Panc1 (cell line): Measurements from ENCODE around the gene TMEM258. TPM values are rescaled to one million over a fixed set of nuclear protein-coding genes. Genes with fewer than 3 reads are reported as not detected.

ENCODE experiments used
- ATAC-seq: fragments of 200-7000 bp; cut with Tn5 transposase; 2 replicates; pipeline ENCODE4 v1.9.1; 2020; ENCODE audit warnings: mild to moderate bottlenecking, moderate library complexity
- BruUV-seq: library from RNA; stranded (reverse); fragments of 400-500 nt; replicated peaks from 2 replicates; lab custom pipeline; 2021; lab: Mats Ljungman, UMichigan
- CTCF ChIA-PET: fragments of 300-600 bp; sonication (Branson Sonifier 250); formaldehyde crosslinking; loops from one replicate; lab custom pipeline; 2022; ENCODE audit warnings: antibody characterized with exemption; lab: Charles Lee
- POLR2A ChIA-PET: fragments of 300-600 bp; sonication (Branson Sonifier 250); formaldehyde crosslinking; loops from one replicate; lab custom pipeline; 2022; ENCODE audit warnings: antibody characterized with exemption; lab: Charles Lee
- DNase-seq: peaks from one replicate; pipeline ENCODE4 v3.0.0-alpha.2; 2010; ENCODE audit warnings: low read depth, low spot score
- H3K27ac ChIP-seq: 2 replicates; pipeline ENCODE4 v1.5.1; 2011; ENCODE audit warnings: mild to moderate bottlenecking, low read length, inconsistent platforms
- H3K27me3 ChIP-seq: fragments of 200-500 bp; sonication (Bioruptor generic); 2 replicates; pipeline ENCODE4 v1.6.0; 2014; ENCODE audit warnings: low read length, inconsistent platforms; ENCODE audit not compliant: control insufficient read depth, insufficient read depth
- H3K36me3 ChIP-seq: fragments of 200-500 bp; sonication (Bioruptor generic); 2 replicates; pipeline ENCODE4 v1.5.1; 2014; ENCODE audit warnings: inconsistent platforms, mild to moderate bottlenecking, low read length, moderate library complexity; ENCODE audit not compliant: control insufficient read depth, insufficient read depth
- H3K4me1 ChIP-seq: 2 replicates; pipeline ENCODE4 v1.5.1; 2011; ENCODE audit warnings: inconsistent platforms, mild to moderate bottlenecking, low read length, moderate library complexity; ENCODE audit not compliant: control insufficient read depth, insufficient read depth
- H3K4me3 ChIP-seq, 2 experiments: 2 replicates each; pipeline ENCODE4 v1.5.1; 2011 to 2012; ENCODE audit warnings: low read depth in 2 of 2, low read length in 2 of 2, mild to moderate bottlenecking in 2 of 2, inconsistent platforms in 1 of 2, moderate library complexity in 1 of 2
- H3K9me3 ChIP-seq: fragments of 200-500 bp; sonication (Bioruptor generic); 2 replicates; pipeline ENCODE4 v1.5.1; 2014; ENCODE audit warnings: low read depth, mild to moderate bottlenecking, inconsistent platforms, low read length, moderate library complexity; ENCODE audit not compliant: control insufficient read depth, insufficient read depth
- CTCF ChIP-seq: fragments of 450-650 bp; IDR thresholded peaks from 2 replicates; pipeline ENCODE4 v1.5.1; 2017; ENCODE audit warnings: mild to moderate bottlenecking
- POLR2AphosphoS5 ChIP-seq: IDR thresholded peaks from 2 replicates; pipeline ENCODE4 v1.6.1; 2012; ENCODE audit warnings: mild to moderate bottlenecking, low read depth, low read length, moderate library complexity
- SIN3A ChIP-seq: IDR thresholded peaks from 2 replicates; pipeline ENCODE4 v1.6.1; 2012; ENCODE audit warnings: low read depth, mild to moderate bottlenecking, low read length, moderate library complexity, borderline replicate concordance; ENCODE audit not compliant: insufficient read depth
- TCF7L2 ChIP-seq: IDR thresholded peaks from 2 replicates; pipeline ENCODE4 v1.6.1; 2011; ENCODE audit warnings: mild to moderate bottlenecking, low read depth, low read length, inconsistent platforms
- in situ Hi-C: cut with HindIII; loops from 2 replicates; pipeline ENCODE4 v1.10.0; 2016; ENCODE audit warnings: low sequenced_read_pairs, low pct_unique_long_range_greater_than_20kb
- intact Hi-C: fragments of 100-400 bp; cut with micrococcal nuclease; formaldehyde crosslinking; loops from one replicate; pipeline ENCODE4 v1.10.0; 2022; ENCODE audit not compliant: unreplicated experiment
- total RNA-seq: library from RNA; stranded (reverse); gene quantifications from one replicate; pipeline ENCODE4 v1.2.1, GENCODE V29; 2021; ENCODE audit not compliant: unreplicated experiment
- TF ChIP-seq, protein P1 (sequence below), 2 experiments: IDR thresholded peaks; 2 replicates each; pipeline ENCODE4 v1.6.1; 2011 to 2012; ENCODE audit warnings: low read depth in 2 of 2, control low read depth in 1 of 2, low read length in 1 of 2, mild to moderate bottlenecking in 1 of 2, moderate library complexity in 1 of 2; ENCODE audit not compliant: insufficient read depth in 1 of 2

Gene TMEM258
- total RNA-seq, 1 experiment from 2014 or later, result 139 TPM

GRCh38 chr11:61757213-61757862 is 35.1 kb downstream of the TMEM258 start:
- no peak for TF ChIP-seq SIN3A
- TF ChIP-seq POLR2AphosphoS5, result no peak
- no peak for TF ChIP-seq TCF7L2
- no peak for TF ChIP-seq CTCF
- TF ChIP-seq, protein P1, sequence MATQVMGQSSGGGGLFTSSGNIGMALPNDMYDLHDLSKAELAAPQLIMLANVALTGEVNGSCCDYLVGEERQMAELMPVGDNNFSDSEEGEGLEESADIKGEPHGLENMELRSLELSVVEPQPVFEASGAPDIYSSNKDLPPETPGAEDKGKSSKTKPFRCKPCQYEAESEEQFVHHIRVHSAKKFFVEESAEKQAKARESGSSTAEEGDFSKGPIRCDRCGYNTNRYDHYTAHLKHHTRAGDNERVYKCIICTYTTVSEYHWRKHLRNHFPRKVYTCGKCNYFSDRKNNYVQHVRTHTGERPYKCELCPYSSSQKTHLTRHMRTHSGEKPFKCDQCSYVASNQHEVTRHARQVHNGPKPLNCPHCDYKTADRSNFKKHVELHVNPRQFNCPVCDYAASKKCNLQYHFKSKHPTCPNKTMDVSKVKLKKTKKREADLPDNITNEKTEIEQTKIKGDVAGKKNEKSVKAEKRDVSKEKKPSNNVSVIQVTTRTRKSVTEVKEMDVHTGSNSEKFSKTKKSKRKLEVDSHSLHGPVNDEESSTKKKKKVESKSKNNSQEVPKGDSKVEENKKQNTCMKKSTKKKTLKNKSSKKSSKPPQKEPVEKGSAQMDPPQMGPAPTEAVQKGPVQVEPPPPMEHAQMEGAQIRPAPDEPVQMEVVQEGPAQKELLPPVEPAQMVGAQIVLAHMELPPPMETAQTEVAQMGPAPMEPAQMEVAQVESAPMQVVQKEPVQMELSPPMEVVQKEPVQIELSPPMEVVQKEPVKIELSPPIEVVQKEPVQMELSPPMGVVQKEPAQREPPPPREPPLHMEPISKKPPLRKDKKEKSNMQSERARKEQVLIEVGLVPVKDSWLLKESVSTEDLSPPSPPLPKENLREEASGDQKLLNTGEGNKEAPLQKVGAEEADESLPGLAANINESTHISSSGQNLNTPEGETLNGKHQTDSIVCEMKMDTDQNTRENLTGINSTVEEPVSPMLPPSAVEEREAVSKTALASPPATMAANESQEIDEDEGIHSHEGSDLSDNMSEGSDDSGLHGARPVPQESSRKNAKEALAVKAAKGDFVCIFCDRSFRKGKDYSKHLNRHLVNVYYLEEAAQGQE (IDR thresholded peaks at IDR 0.05; ENCODE audit: insufficient read depth in 1 of 2, low read depth in 2 of 2, low read length in 1 of 2), result no peak
- Histone ChIP-seq H3K4me1 (peaks cover 5% of the 10 kb centered on the region), H3K36me3 (no peaks in the 10 kb centered on the region), H3K27ac (no peak overlapping the region), H3K4me3 (no peak overlapping the region), H3K27me3 (no peaks in the 10 kb centered on the region), H3K9me3 (no peaks in the 10 kb centered on the region)
- POLR2A ChIA-PET, result no interaction called here
- CTCF ChIA-PET, result interaction anchor here (0.6 to 1.4 kb wide), 2 partner anchors 9 to 31 kb away, joined by 3 to 4 read pairs; no protein-coding TSS in a partner anchor
- BruUV-seq, result no TSS peak
- in situ Hi-C loops (no loop called here), intact Hi-C loops (no loop called here)
- DNase-seq (no peak), ATAC-seq (no peak)

- Histone ChIP-seq H3K27me3 (no peaks in the 10 kb centered on the region), H3K36me3 (no peaks in the 10 kb centered on the region), H3K9me3 (no peaks in the 10 kb centered on the region), H3K4me3 (no peak overlapping the region), H3K27ac (no peak overlapping the region), H3K4me1 (peaks cover 5% of the 10 kb centered on the region)
- no TSS peak for BruUV-seq
- POLR2A ChIA-PET, result no interaction called here
- CTCF ChIA-PET, result no interaction called here
- in situ Hi-C loops, result no loop called here
- TF ChIP-seq, protein P1 (IDR thresholded peaks at IDR 0.05; ENCODE audit: insufficient read depth in 1 of 2, low read depth in 2 of 2, low read length in 1 of 2), result no peak
- TF ChIP-seq POLR2AphosphoS5 (no peak), TCF7L2 (no peak), CTCF (no peak), SIN3A (no peak)
- DNase-seq, result no peak
- no peak for ATAC-seq
- intact Hi-C loops, result no loop called here
These were observed 35.8 kb downstream of the TMEM258 start for GRCh38 chr11:61756452-61757212.
